ENCODE results near the gene KANK2. TPM values are rescaled to one million over a fixed set of nuclear protein-coding genes. Genes with fewer than 3 reads are reported as not detected.

Gene KANK2
- total and polyA plus RNA-seq, 2 of the 8 experiments (the other 6 are each of a cell fraction or from before 2014, with no cell fraction given), result 25.2 to 42.3 TPM

- no peaks in the 10 kb centered on the region for H3K79me2 ChIP-seq (ENCODE audit: control insufficient read depth in 1 of 2, insufficient read depth in 2 of 2, low read length in 2 of 2)
- H3K14ac ChIP-seq (ENCODE audit: insufficient read length), result no peak overlapping the region
- no peak overlapping the region for H3K27ac ChIP-seq (ENCODE audit: low read depth, low read length)
- TF ChIP-seq GABPA (IDR thresholded peaks at IDR 0.05; ENCODE audit: borderline replicate concordance, insufficient read depth, low read length) (no peak), RNF2 (IDR thresholded peaks at IDR 0.05; ENCODE audit: borderline replicate concordance, low read depth, low read length, missing control alignments, poor library complexity, severe bottlenecking) (no peak), ATF3 (IDR thresholded peaks at IDR 0.05; ENCODE audit: insufficient read depth, low read depth, low read length) (no peak), NANOG (IDR thresholded peaks at IDR 0.05; ENCODE audit: insufficient read depth, low read depth, low read length, poor library complexity, severe bottlenecking) (no peak), SP1 (IDR thresholded peaks at IDR 0.05; ENCODE audit: low read depth, low read length) (no peak), CREB1 (IDR thresholded peaks at IDR 0.05) (no peak), NRF1 (IDR thresholded peaks at IDR 0.05; ENCODE audit: low read depth, low read length) (no peak), BCL11A (IDR thresholded peaks at IDR 0.05; ENCODE audit: low read depth in 2 of 2, low read length in 2 of 2) (no peak)
- H3K23me2 ChIP-seq (ENCODE audit: low read depth, low read length), result no peaks in the 10 kb centered on the region; the same call in 1 of the 2 replicates
- peaks cover 4 to 12% (median 11%) of the 10 kb centered on the region in 4 experiments; a peak in 7 of 8 replicates for H3K36me3 ChIP-seq (ENCODE audit: control insufficient read depth in 2 of 4, insufficient read depth in 4 of 4, low read length in 3 of 4)
- no peak overlapping the region for H2BK12ac ChIP-seq (ENCODE audit: low read depth, low read length)
- H4K5ac ChIP-seq (ENCODE audit: insufficient read length, low read depth, low read length), result no peak overlapping the region
- H2AFZ ChIP-seq (ENCODE audit: low read length), result no peak overlapping the region
- CTCF ChIA-PET (ENCODE audit: partially characterized antibody), result no interaction called here
- no peak overlapping the region for H3K18ac ChIP-seq (ENCODE audit: extremely low read depth, low read length)
- H3K4me2 ChIP-seq (ENCODE audit: insufficient read depth in 1 of 2, low read depth in 2 of 2, low read length in 2 of 2), result no peak overlapping the region
- H2BK120ac ChIP-seq (replicated peaks; ENCODE audit: low read depth, low read length), result no peak overlapping the region
- FAIRE-seq, result no peak
- no peak overlapping the region for H2BK20ac ChIP-seq (ENCODE audit: low read length)
- WGBS, 2 experiments (ENCODE audit: extremely low coverage in 1 of 2, insufficient coverage in 1 of 2, insufficient read length in 1 of 2, insufficient replicate concordance in 2 of 2, low coverage in 1 of 2, low lambda C conversion rate in 2 of 2, missing lambda C conversion rate in 1 of 2), result 71% methylated on average over 2 of the region's 2 CpGs; no CpG with 5 or more reads in 1 of the 2 experiments
- H3K56ac ChIP-seq (replicated peaks; ENCODE audit: insufficient read length, low read depth, low read length), result no peak overlapping the region
- no peaks in the 10 kb centered on the region for H3K79me1 ChIP-seq (ENCODE audit: low read depth, low read length)
- no peak overlapping the region for H3K9ac ChIP-seq (replicated peaks in 1 of 4; ENCODE audit: extremely low read depth in 1 of 4, low read depth in 3 of 4, low read length in 3 of 4)
- POLR2A ChIA-PET (ENCODE audit: partially characterized antibody), result no interaction called here
- no peak overlapping the region for H3K4ac ChIP-seq (replicated peaks; ENCODE audit: insufficient read length, low read depth, low read length)
- no peaks in the 10 kb centered on the region for H3K4me1 ChIP-seq (replicated peaks in 1 of 4; ENCODE audit: control insufficient read depth in 3 of 4, insufficient read depth in 4 of 4, low read length in 3 of 4)
- no peaks in the 10 kb centered on the region for H3K9me3 ChIP-seq (ENCODE audit: insufficient read depth in 2 of 2, low read depth in 1 of 2, low read length in 1 of 2)
- H4K91ac ChIP-seq (replicated peaks; ENCODE audit: insufficient read length, low read length), result no peak overlapping the region
- DNase-seq (ENCODE audit: low read depth in 1 of 2, low spot score in 2 of 2), result no peak
- no peaks in the 10 kb centered on the region for H3K27me3 ChIP-seq (replicated peaks in 1 of 4; ENCODE audit: control insufficient read depth in 3 of 4, extremely low read depth in 1 of 4, insufficient read depth in 3 of 4, low read length in 3 of 4)
- no peak overlapping the region for H2BK15ac ChIP-seq (ENCODE audit: low read length)
- no peak overlapping the region for H2BK5ac ChIP-seq (ENCODE audit: low read depth, low read length)
- no peak overlapping the region for H3K4me3 ChIP-seq (ENCODE audit: extremely low read depth in 1 of 4, insufficient read depth in 2 of 4, low read depth in 3 of 4, low read length in 4 of 4)
- H3K23ac ChIP-seq (ENCODE audit: insufficient read length), result no peak overlapping the region
- peaks cover 0 to 1% of the 10 kb centered on the region in 2 experiments for H4K20me1 ChIP-seq (replicated peaks in 1 of 2; ENCODE audit: control insufficient read depth in 1 of 2, insufficient read depth in 2 of 2, low read length in 2 of 2)
- H4K8ac ChIP-seq (ENCODE audit: extremely low read depth, insufficient read depth, low read length), result no peak overlapping the region
- H2AK5ac ChIP-seq (ENCODE audit: low read depth, low read length), result no peak overlapping the region
These were observed 12.7 kb upstream of the KANK2 start for GRCh38 chr19:11209839-11210655.

Measured in H1 (cell line).